GM12864 (cell line): ENCODE results near the gene GPR183.

Experiments
- DNase-seq: peaks from one replicate; pipeline ENCODE4 v3.0.0-alpha.2; 2011; ENCODE audit warnings: low read depth
- H3K4me3 ChIP-seq: 2 replicates; pipeline ENCODE4 v1.5.1; 2011; ENCODE audit warnings: mild to moderate bottlenecking, low read depth, low read length, control low read depth
- CTCF ChIP-seq: IDR thresholded peaks from 2 replicates; pipeline ENCODE4 v1.5.1; 2011; ENCODE audit warnings: low read depth, mild to moderate bottlenecking, moderate library complexity, low read length, control low read depth, inconsistent platforms; ENCODE audit errors: missing control alignments

GPR183 gene

GRCh38 chr13:99330942-99331341, 23.7 kb upstream of the GPR183 start:
- no peak overlapping the region for H3K4me3 ChIP-seq
- no peak for DNase-seq
- TF ChIP-seq CTCF, result no peak

- DNase-seq, result no peak
- TF ChIP-seq CTCF, result no peak
Measured at GRCh38 chr13:99329477-99329876, 22.3 kb upstream of the GPR183 start.

GRCh38 chr13:99327761-99328160, 20.6 kb upstream of the GPR183 start:
- DNase-seq, result no peak
- no peak for TF ChIP-seq CTCF
- no peak overlapping the region for H3K4me3 ChIP-seq

More at GRCh38 chr13:99329477-99329876, 22.3 kb upstream of the GPR183 start:
- H3K4me3 ChIP-seq, result no peak overlapping the region

GRCh38 chr13:99327126-99327525, 19.9 kb upstream of the GPR183 start:
- H3K4me3 ChIP-seq, result no peak overlapping the region
- TF ChIP-seq CTCF, result no peak
- DNase-seq, result no peak

- no peak overlapping the region for H3K4me3 ChIP-seq
- DNase-seq, result no peak
- TF ChIP-seq CTCF, result no peak
Measured at GRCh38 chr13:99326012-99326411, 18.8 kb upstream of the GPR183 start.

GRCh38 chr13:99323488-99323887, 16.3 kb upstream of the GPR183 start:
- H3K4me3 ChIP-seq, result no peak overlapping the region
- no peak for DNase-seq
- no peak for TF ChIP-seq CTCF

GRCh38 chr13:99322297-99323103, 15.3 kb upstream of the GPR183 start:
- DNase-seq, result peak; percentile 71
- H3K4me3 ChIP-seq, result no peak overlapping the region; the same call in 1 of the 2 replicates
- no peak for TF ChIP-seq CTCF
